ENCODE data around the gene ADAMTS9.

Gene ADAMTS9

DNA sequence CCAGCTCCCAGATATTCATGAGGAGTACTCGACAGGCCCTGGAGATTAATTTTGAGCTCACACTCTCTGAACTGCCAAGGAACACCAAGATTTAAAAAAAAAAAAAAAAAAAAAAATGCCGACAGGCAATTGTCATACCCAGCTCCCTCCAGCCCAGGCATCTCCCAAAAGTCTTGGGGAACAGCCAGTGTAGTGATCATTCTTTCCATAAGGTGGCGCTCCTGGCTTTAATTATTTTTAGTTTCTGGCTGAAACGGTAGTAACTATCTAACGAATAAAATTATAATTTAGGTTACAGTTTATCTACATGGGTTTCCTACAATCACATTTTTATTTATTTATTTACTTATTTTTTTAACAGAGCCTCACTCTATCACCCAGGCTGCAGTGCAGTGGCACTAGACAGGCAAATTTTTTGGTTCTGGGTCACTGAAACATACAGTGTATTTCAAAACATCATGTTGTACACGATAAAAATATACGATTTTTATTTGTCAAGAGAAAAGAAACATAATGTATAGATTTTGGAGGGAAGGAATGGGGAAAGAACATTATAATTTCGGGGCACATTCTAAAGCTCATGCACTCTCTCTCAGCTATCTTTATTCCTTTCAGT, 157.3 kb downstream of the ADAMTS9 start:
- Histone ChIP-seq H3K4me2 (ENCODE audit: insufficient read depth, low read length, poor library complexity, severe bottlenecking) (no peak overlapping the region), H2BK12ac (ENCODE audit: low read length) (no peak overlapping the region), H3K27ac (replicated peaks; ENCODE audit: low read length) (no peak overlapping the region), H3K23ac (ENCODE audit: low read depth, low read length, poor library complexity) (no peak overlapping the region), H3K9me3 (replicated peaks in 1 of 2; ENCODE audit: control insufficient read depth in 2 of 2, insufficient read depth in 1 of 2, low read depth in 1 of 2, low read length in 2 of 2) (no peaks in the 10 kb centered on the region), H3K14ac (ENCODE audit: low read length) (no peak overlapping the region), H2BK15ac (ENCODE audit: low read length) (no peak overlapping the region), H3K4me1 (ENCODE audit: control insufficient read depth in 2 of 2, insufficient read depth in 1 of 2, low read depth in 1 of 2, low read length in 2 of 2) (no peaks in the 10 kb centered on the region), H3K18ac (ENCODE audit: low read length) (no peak overlapping the region), H3K9ac (ENCODE audit: low read depth, low read length, poor library complexity) (no peak overlapping the region), H3K4me3 (ENCODE audit: low read length in 2 of 2) (no peak overlapping the region), H3K4ac (ENCODE audit: low read length) (no peak overlapping the region), H4K8ac (ENCODE audit: low read depth, low read length) (no peak overlapping the region), H4K91ac (ENCODE audit: low read depth, low read length, poor library complexity) (no peak overlapping the region), H3K79me1 (ENCODE audit: low read depth, low read length) (no peaks in the 10 kb centered on the region), H3K36me3 (replicated peaks in 1 of 2; ENCODE audit: control insufficient read depth in 2 of 2, insufficient read depth in 2 of 2, low read length in 2 of 2) (peaks cover 0 to 9% of the 10 kb centered on the region in 2 donors), H3K27me3 (ENCODE audit: control insufficient read depth in 3 of 3, insufficient read depth in 3 of 3, low read depth in 1 of 3, low read length in 3 of 3) (no peaks in the 10 kb centered on the region), H2BK5ac (ENCODE audit: low read length) (no peak overlapping the region), H2BK120ac (ENCODE audit: low read depth, low read length) (no peak overlapping the region), H2AFZ (ENCODE audit: low read length) (no peak overlapping the region), H2AK5ac (ENCODE audit: low read depth, low read length) (no peak overlapping the region)
- WGBS, 2 donors (ENCODE audit: extremely low coverage in 2 of 2, insufficient read length in 2 of 2, insufficient replicate concordance in 1 of 2): no CpG with 5 or more reads among the region's 8 CpGs
- peak; percentile 63 for DNase-seq (ENCODE audit: low spot score)

DNA sequence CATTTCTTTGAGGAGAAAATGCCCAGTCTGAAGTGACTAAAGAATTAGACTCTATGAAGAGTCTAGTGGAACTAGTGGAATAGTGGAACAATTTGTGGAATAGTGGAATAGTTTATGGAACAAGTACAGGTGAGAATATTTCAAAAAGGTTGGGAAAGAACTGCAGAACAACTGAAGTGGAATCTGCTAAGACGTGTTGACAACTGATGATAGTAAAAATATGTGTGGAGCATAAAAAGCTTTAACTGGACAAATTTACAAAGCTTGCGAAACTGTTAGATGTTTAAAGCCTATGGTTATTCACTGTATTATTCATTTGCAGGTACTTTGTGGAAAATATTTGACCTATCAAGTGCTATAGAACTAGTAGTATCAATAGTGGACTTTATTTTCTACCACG, 164.5 kb downstream of the ADAMTS9 start:
- WGBS, 2 donors (ENCODE audit: extremely low coverage in 2 of 2, insufficient read length in 2 of 2, insufficient replicate concordance in 1 of 2): no CpG with 5 or more reads among the region's 3 CpGs
- DNase-seq (ENCODE audit: low spot score): no peak
- Histone ChIP-seq H3K9me3 (replicated peaks in 1 of 2; ENCODE audit: control insufficient read depth in 2 of 2, insufficient read depth in 1 of 2, low read depth in 1 of 2, low read length in 2 of 2) (peaks cover 3 to 15% of the 10 kb centered on the region in 2 donors), H3K4me3 (ENCODE audit: low read length in 2 of 2) (no peak overlapping the region), H3K4ac (ENCODE audit: low read length) (no peak overlapping the region), H4K91ac (ENCODE audit: low read depth, low read length, poor library complexity) (no peak overlapping the region), H2BK12ac (ENCODE audit: low read length) (no peak overlapping the region), H2BK15ac (ENCODE audit: low read length) (no peak overlapping the region), H3K4me1 (ENCODE audit: control insufficient read depth in 2 of 2, insufficient read depth in 1 of 2, low read depth in 1 of 2, low read length in 2 of 2) (no peaks in the 10 kb centered on the region), H3K23ac (ENCODE audit: low read depth, low read length, poor library complexity) (no peak overlapping the region), H3K9ac (ENCODE audit: low read depth, low read length, poor library complexity) (no peak overlapping the region), H2BK120ac (ENCODE audit: low read depth, low read length) (no peak overlapping the region), H3K14ac (ENCODE audit: low read length) (no peak overlapping the region), H2AK5ac (ENCODE audit: low read depth, low read length) (no peak overlapping the region), H2BK5ac (ENCODE audit: low read length) (no peak overlapping the region), H3K36me3 (replicated peaks in 1 of 2; ENCODE audit: control insufficient read depth in 2 of 2, insufficient read depth in 2 of 2, low read length in 2 of 2) (peaks cover 0 to 14% of the 10 kb centered on the region in 2 donors), H2AFZ (ENCODE audit: low read length) (no peak overlapping the region), H3K4me2 (ENCODE audit: insufficient read depth, low read length, poor library complexity, severe bottlenecking) (no peak overlapping the region), H4K8ac (ENCODE audit: low read depth, low read length) (no peak overlapping the region), H3K27me3 (ENCODE audit: control insufficient read depth in 3 of 3, insufficient read depth in 3 of 3, low read depth in 1 of 3, low read length in 3 of 3) (no peaks in the 10 kb centered on the region), H3K27ac (replicated peaks; ENCODE audit: low read length) (no peak overlapping the region), H3K79me1 (ENCODE audit: low read depth, low read length) (no peaks in the 10 kb centered on the region), H3K18ac (ENCODE audit: low read length) (no peak overlapping the region)

DNA sequence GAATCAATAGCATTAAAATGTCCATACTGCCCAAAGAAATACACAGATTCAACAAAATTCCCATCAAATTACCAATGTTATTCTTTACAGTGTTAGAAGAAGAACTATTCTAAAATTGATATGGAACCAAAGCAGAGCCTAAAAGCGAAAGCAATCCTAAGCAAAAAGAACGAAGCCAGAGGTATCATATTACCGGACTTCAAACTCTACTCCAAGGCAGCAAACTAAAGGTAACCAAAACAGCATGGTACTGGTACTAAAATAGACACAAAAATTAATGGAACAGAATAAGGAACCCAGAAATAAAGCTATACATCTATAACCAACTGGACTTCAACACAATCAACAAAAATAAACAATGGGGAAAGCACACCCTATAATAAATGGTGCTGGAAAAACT, 167.5 kb downstream of the ADAMTS9 start:
- no peak overlapping the region for H2BK5ac ChIP-seq (ENCODE audit: low read length)
- H2BK12ac ChIP-seq (ENCODE audit: low read length): no peak overlapping the region
- H3K79me1 ChIP-seq (ENCODE audit: low read depth, low read length): no peaks in the 10 kb centered on the region
- no peak overlapping the region for H2BK120ac ChIP-seq (ENCODE audit: low read depth, low read length)
- no peak overlapping the region for H3K23ac ChIP-seq (ENCODE audit: low read depth, low read length, poor library complexity)
- H3K9ac ChIP-seq (ENCODE audit: low read depth, low read length, poor library complexity): no peak overlapping the region
- DNase-seq (ENCODE audit: low spot score): no peak
- H4K91ac ChIP-seq (ENCODE audit: low read depth, low read length, poor library complexity): no peak overlapping the region
- no peak overlapping the region for H3K27ac ChIP-seq (replicated peaks; ENCODE audit: low read length)
- no peak overlapping the region for H2AK5ac ChIP-seq (ENCODE audit: low read depth, low read length)
- no peak overlapping the region for H3K14ac ChIP-seq (ENCODE audit: low read length)
- H3K9me3 ChIP-seq (replicated peaks in 1 of 2; ENCODE audit: control insufficient read depth in 2 of 2, insufficient read depth in 1 of 2, low read depth in 1 of 2, low read length in 2 of 2): peaks cover 5 to 15% of the 10 kb centered on the region in 2 donors
- no peak overlapping the region for H3K18ac ChIP-seq (ENCODE audit: low read length)
- H2BK15ac ChIP-seq (ENCODE audit: low read length): no peak overlapping the region
- WGBS, 2 donors (ENCODE audit: extremely low coverage in 2 of 2, insufficient read length in 2 of 2, insufficient replicate concordance in 1 of 2): no CpG with 5 or more reads among the region's 3 CpGs
- H3K4ac ChIP-seq (ENCODE audit: low read length): no peak overlapping the region
- no peaks in the 10 kb centered on the region for H3K27me3 ChIP-seq (ENCODE audit: control insufficient read depth in 3 of 3, insufficient read depth in 3 of 3, low read depth in 1 of 3, low read length in 3 of 3)
- H4K8ac ChIP-seq (ENCODE audit: low read depth, low read length): no peak overlapping the region
- peaks cover 0 to 13% of the 10 kb centered on the region in 2 donors for H3K36me3 ChIP-seq (replicated peaks in 1 of 2; ENCODE audit: control insufficient read depth in 2 of 2, insufficient read depth in 2 of 2, low read length in 2 of 2)
- H3K4me3 ChIP-seq (ENCODE audit: low read length in 2 of 2): no peak overlapping the region
- no peaks in the 10 kb centered on the region for H3K4me1 ChIP-seq (ENCODE audit: control insufficient read depth in 2 of 2, insufficient read depth in 1 of 2, low read depth in 1 of 2, low read length in 2 of 2)
- H3K4me2 ChIP-seq (ENCODE audit: insufficient read depth, low read length, poor library complexity, severe bottlenecking): no peak overlapping the region
- no peak overlapping the region for H2AFZ ChIP-seq (ENCODE audit: low read length)

DNA sequence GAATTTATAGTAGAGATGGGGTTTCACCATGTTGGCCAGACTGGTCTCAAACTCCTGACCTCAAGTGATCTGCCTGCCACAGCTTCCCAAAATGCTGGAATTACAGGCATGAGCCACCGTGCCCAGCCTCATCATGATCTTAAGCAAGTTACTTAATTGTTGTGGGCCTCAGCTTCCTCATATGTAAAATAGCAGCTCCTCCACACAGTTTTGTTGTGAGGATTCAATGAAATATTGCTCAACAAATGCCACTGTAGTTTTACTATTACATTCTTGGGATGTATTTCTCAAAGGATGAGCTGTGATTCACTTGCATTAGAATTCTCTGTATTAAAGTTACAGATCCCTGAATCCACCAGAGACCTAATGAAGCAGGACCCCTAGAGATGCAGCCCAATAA, 168.8 kb downstream of the ADAMTS9 start:
- H4K91ac ChIP-seq (ENCODE audit: low read depth, low read length, poor library complexity): no peak overlapping the region

More for the DNA sequence above, 168.8 kb downstream of the ADAMTS9 start:
- Histone ChIP-seq H2BK5ac (ENCODE audit: low read length) (no peak overlapping the region), H3K9ac (ENCODE audit: low read depth, low read length, poor library complexity) (no peak overlapping the region), H3K14ac (ENCODE audit: low read length) (no peak overlapping the region), H4K8ac (ENCODE audit: low read depth, low read length) (no peak overlapping the region), H3K4me1 (ENCODE audit: control insufficient read depth in 2 of 2, insufficient read depth in 1 of 2, low read depth in 1 of 2, low read length in 2 of 2) (no peaks in the 10 kb centered on the region), H3K4ac (ENCODE audit: low read length) (no peak overlapping the region), H2BK120ac (ENCODE audit: low read depth, low read length) (no peak overlapping the region), H3K4me2 (ENCODE audit: insufficient read depth, low read length, poor library complexity, severe bottlenecking) (no peak overlapping the region), H2AK5ac (ENCODE audit: low read depth, low read length) (no peak overlapping the region), H3K36me3 (replicated peaks in 1 of 2; ENCODE audit: control insufficient read depth in 2 of 2, insufficient read depth in 2 of 2, low read length in 2 of 2) (peaks cover 0 to 12% of the 10 kb centered on the region in 2 donors), H3K9me3 (replicated peaks in 1 of 2; ENCODE audit: control insufficient read depth in 2 of 2, insufficient read depth in 1 of 2, low read depth in 1 of 2, low read length in 2 of 2) (peaks cover 8 to 15% of the 10 kb centered on the region in 2 donors), H2BK15ac (ENCODE audit: low read length) (no peak overlapping the region), H3K79me1 (ENCODE audit: low read depth, low read length) (no peaks in the 10 kb centered on the region), H3K27me3 (ENCODE audit: control insufficient read depth in 3 of 3, insufficient read depth in 3 of 3, low read depth in 1 of 3, low read length in 3 of 3) (no peaks in the 10 kb centered on the region), H2AFZ (ENCODE audit: low read length) (no peak overlapping the region), H2BK12ac (ENCODE audit: low read length) (no peak overlapping the region), H3K27ac (replicated peaks; ENCODE audit: low read length) (no peak overlapping the region), H3K4me3 (ENCODE audit: low read length in 2 of 2) (no peak overlapping the region), H3K23ac (ENCODE audit: low read depth, low read length, poor library complexity) (no peak overlapping the region), H3K18ac (ENCODE audit: low read length) (no peak overlapping the region)
- WGBS, 2 donors (ENCODE audit: extremely low coverage in 2 of 2, insufficient read length in 2 of 2, insufficient replicate concordance in 1 of 2): no CpG with 5 or more reads among the region's 1 CpG
- DNase-seq (ENCODE audit: low spot score): no peak

Data from neuronal stem cell (in vitro differentiated cells).